A549 treated with GW870086 at 1 μM for 4 hours (cell line): ENCODE results near the gene NUDT16L1. TPM values are rescaled to one million over a fixed set of nuclear protein-coding genes. Genes with fewer than 3 reads are reported as not detected.

Source experiments
- total RNA-seq: library from RNA; stranded (reverse); fragments of 200-300 nt; extraction: Qiagen RNA extraction; gene quantifications from 5 replicates; pipeline ENCODE4 v1.2.3, GENCODE V29; 2022; ENCODE audit warnings: low read depth

The NUDT16L1 gene
- 18.8 to 26.1 TPM (median 23.5 TPM) in 5 replicates for total RNA-seq

DNA sequence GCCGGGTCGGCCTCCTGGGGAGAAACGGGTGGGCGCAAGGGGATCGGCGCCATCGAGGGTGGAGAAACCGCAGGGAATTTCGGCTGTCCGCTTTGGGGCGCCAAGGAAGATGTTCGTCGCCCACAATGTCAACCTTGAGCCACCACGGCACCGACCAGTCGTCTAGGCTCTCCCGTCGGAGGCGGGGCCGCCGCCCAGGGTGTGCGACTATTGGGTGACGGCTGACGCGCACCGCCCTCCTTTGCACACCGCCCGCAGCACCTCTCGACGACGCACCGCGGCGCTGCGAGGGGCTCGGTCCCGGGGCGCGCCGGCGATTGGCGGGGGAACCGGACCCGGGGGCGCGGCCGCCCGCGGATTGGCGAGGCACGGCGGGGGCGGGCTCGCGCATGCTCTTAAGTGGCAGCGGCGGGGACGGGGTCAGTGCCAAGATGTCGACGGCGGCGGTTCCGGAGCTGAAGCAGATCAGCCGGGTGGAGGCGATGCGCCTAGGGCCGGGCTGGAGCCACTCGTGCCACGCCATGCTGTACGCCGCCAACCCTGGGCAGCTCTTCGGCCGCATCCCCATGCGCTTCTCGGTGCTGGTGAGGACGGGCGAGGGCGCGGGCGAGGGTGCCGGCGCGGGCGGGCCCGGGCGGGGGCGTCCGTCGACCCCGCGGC lies at the start of gene NUDT16L1:
NUDT16L1 (plus strand) TSS at position 267 of the 660 bp plus-strand sequence; CDS start at position 432, 165 bp downstream.

DNA sequence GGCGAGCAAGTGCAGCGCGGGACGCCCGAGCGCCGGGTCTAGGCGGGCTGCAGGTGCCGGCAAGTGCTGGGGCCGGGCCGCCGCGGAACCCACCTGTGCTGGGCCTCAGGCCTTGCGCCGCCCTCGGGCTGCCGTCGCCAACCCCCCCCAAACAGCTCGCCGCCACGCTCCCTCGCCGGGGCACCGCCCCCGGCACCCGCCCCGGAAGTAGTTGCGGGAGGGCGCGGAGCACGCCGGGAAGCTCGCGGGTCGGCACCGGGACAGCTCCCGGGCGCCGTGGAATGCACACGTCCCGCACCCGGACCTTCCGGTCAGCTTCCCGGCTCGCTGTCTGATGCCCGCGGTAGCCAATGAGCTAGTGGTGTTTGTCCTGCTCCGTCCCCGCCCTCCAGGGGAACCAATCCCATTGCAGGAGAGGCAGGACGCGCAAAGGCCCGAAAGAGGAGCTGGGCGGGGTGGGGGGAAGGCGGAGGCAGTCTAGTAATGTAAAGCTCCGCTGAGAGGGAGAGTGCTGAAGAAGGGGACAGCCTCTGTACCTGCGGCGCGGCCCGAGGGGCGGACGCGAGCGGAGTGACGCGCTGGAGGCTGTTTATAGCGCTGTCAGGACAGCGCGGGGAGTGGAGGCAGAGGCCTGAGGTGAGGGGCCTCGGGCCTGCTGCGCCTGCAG lies 40.8 kb downstream of the NUDT16L1 start, which contains the start of the genes ANKS3 and DNAAF8:
ANKS3 (minus strand) TSS at position 209 of the 667 bp plus-strand sequence. CDS start 4,122 bp downstream, outside the sequence.
DNAAF8 (plus strand) TSS at position 475 of the 667 bp plus-strand sequence. CDS start 1,978 bp downstream, outside the sequence.

Other genes starting within 250 kb of the NUDT16L1 start
- 41.8 to 45.9 TPM (median 44.1 TPM) in 5 replicates for gene NMRAL1, start 218.9 kb upstream of the NUDT16L1 start, total RNA-seq
- gene HMOX2, start 217.2 kb upstream of the NUDT16L1 start, total RNA-seq: 50.9 to 64.8 TPM (median 59.2 TPM) in 5 replicates
- 11.8 to 15.2 TPM (median 13.0 TPM) in 5 replicates for gene CDIP1, start 154.8 kb upstream of the NUDT16L1 start, total RNA-seq
- 0.03 TPM in 3 of 5 replicates, not detected in the others for gene C16orf96, start 137.2 kb upstream of the NUDT16L1 start, total RNA-seq
- gene UBALD1, start 78.7 kb upstream of the NUDT16L1 start, total RNA-seq: 36.8 to 53.9 TPM (median 52.1 TPM) in 5 replicates
- 34.9 to 42.2 TPM (median 40.5 TPM) in 5 replicates for gene MGRN1, start 68.7 kb upstream of the NUDT16L1 start, total RNA-seq
- gene ANKS3, start 40.7 kb downstream of the NUDT16L1 start, total RNA-seq: 20.5 to 25.7 TPM (median 25.2 TPM) in 5 replicates
- 0.75 to 1.1 TPM (median 0.79 TPM) in 5 replicates for gene DNAAF8, start 41.0 kb downstream of the NUDT16L1 start, total RNA-seq
- gene ZNF500, start 73.6 kb downstream of the NUDT16L1 start, total RNA-seq: 7.6 to 10.6 TPM (median 8.7 TPM) in 5 replicates
- gene SEPTIN12, start 94.8 kb downstream of the NUDT16L1 start, total RNA-seq: not detected in 5 replicates
- not detected in 5 replicates for gene SMIM22, start 101.8 kb downstream of the NUDT16L1 start, total RNA-seq
- gene ROGDI, start 109.1 kb downstream of the NUDT16L1 start, total RNA-seq: 10.4 to 16.1 TPM (median 15.1 TPM) in 5 replicates
- gene GLYR1, start 153.7 kb downstream of the NUDT16L1 start, total RNA-seq: 38.5 to 42.8 TPM (median 41.0 TPM) in 5 replicates
- 25.3 to 29.0 TPM (median 27.8 TPM) in 5 replicates for gene UBN1, start 153.9 kb downstream of the NUDT16L1 start, total RNA-seq
- 4.5 to 6.1 TPM (median 5.4 TPM) in 5 replicates for gene PPL, start 243.6 kb downstream of the NUDT16L1 start, total RNA-seq